ENCODE measurements around the gene ALK. TPM values are rescaled to one million over a fixed set of nuclear protein-coding genes. Genes with fewer than 3 reads are reported as not detected.
"Not testable (repeated sequence)": the region's sequence is repeated elsewhere in the genome, so short reads cannot be mapped to it uniquely, and the experiment has no call there.

Gene ALK
- total RNA-seq, 1 experiment from 2014 or later: not detected

- no peak for DNase-seq (ENCODE audit: low spot score)
Measured at GRCh38 chr2:29247336-29247914, 674.0 kb downstream of the ALK start.

- no peak for DNase-seq (ENCODE audit: low spot score)
Measured at GRCh38 chr2:29246383-29247300, 674.7 kb downstream of the ALK start.

GRCh38 chr2:29245742-29246382, 675.5 kb downstream of the ALK start:
- DNase-seq (ENCODE audit: low spot score): no peak

GRCh38 chr2:29245035-29245741, 676.2 kb downstream of the ALK start:
- DNase-seq (ENCODE audit: low spot score): not testable (repeated sequence)

- no peak for DNase-seq (ENCODE audit: low spot score)
Measured at GRCh38 chr2:29242621-29243375, 678.6 kb downstream of the ALK start.

GRCh38 chr2:29241955-29242565, 679.3 kb downstream of the ALK start:
- DNase-seq (ENCODE audit: low spot score): no peak

- DNase-seq (ENCODE audit: low spot score): no peak
Measured at GRCh38 chr2:29241341-29241740, 680.0 kb downstream of the ALK start.

- no peak for DNase-seq (ENCODE audit: low spot score)
Measured at GRCh38 chr2:29240601-29241000, 680.8 kb downstream of the ALK start.

- no peak for DNase-seq (ENCODE audit: low spot score)
Measured at GRCh38 chr2:29239209-29239960, 682.0 kb downstream of the ALK start.

- peak; percentile 28 for DNase-seq (ENCODE audit: low spot score)
Measured at GRCh38 chr2:29238497-29238896, 682.9 kb downstream of the ALK start.

GRCh38 chr2:29236074-29236473, 685.3 kb downstream of the ALK start:
- no peak for DNase-seq (ENCODE audit: low spot score)

GRCh38 chr2:29235411-29235810, 686.0 kb downstream of the ALK start:
- no peak for DNase-seq (ENCODE audit: low spot score)

GRCh38 chr2:29233428-29233827, 688.0 kb downstream of the ALK start:
- no peak for DNase-seq (ENCODE audit: low spot score)

GRCh38 chr2:29232041-29232440, 689.3 kb downstream of the ALK start:
- DNase-seq (ENCODE audit: low spot score): no peak

- no peak for DNase-seq (ENCODE audit: low spot score)
Measured at GRCh38 chr2:29229640-29230039, 691.7 kb downstream of the ALK start.

GRCh38 chr2:29228947-29229346, 692.4 kb downstream of the ALK start:
- no peak for DNase-seq (ENCODE audit: low spot score)

- no peak for DNase-seq (ENCODE audit: low spot score)
Measured at GRCh38 chr2:29227935-29228675, 693.3 kb downstream of the ALK start.

- DNase-seq (ENCODE audit: low spot score): no peak
Measured at GRCh38 chr2:29226808-29227207, 694.6 kb downstream of the ALK start.

- no peak for DNase-seq (ENCODE audit: low spot score)
Measured at GRCh38 chr2:29226375-29226774, 695.0 kb downstream of the ALK start.
